H9 (cell line): ENCODE results near the gene GFPT2. TPM values are rescaled to one million over a fixed set of nuclear protein-coding genes. Genes with fewer than 3 reads are reported as not detected.
A peak's percentile ranks its signal among the peaks of the same experiment; 100 is the strongest.

ENCODE experiments used
- DNase-seq: peaks from one replicate; pipeline ENCODE4 v3.0.0-alpha.2; 2017
- H2AFZ ChIP-seq: one replicate; pipeline ENCODE4 v1.6.1; 2013; ENCODE audit warnings: mild to moderate bottlenecking, low read length, control low read depth, moderate library complexity
- H2AK5ac ChIP-seq: 2 replicates; pipeline ENCODE4 v1.6.1; 2013; ENCODE audit warnings: low read length, control low read depth, mixed read lengths; ENCODE audit not compliant: insufficient read length
- H2BK120ac ChIP-seq: one replicate; pipeline ENCODE4 v1.6.1; 2013; ENCODE audit warnings: low read depth, mild to moderate bottlenecking, low read length, control low read depth, inconsistent platforms; ENCODE audit not compliant: poor library complexity, severe bottlenecking
- H2BK12ac ChIP-seq: 2 replicates; pipeline ENCODE4 v1.6.1; 2013; ENCODE audit warnings: low read length, control low read depth, mixed read lengths, low read depth; ENCODE audit not compliant: insufficient read length
- H2BK15ac ChIP-seq: 2 replicates; pipeline ENCODE4 v1.6.1; 2013; ENCODE audit warnings: low read depth, low read length, control low read depth
- H2BK20ac ChIP-seq: one replicate; pipeline ENCODE4 v1.6.1; 2013; ENCODE audit warnings: low read depth, mild to moderate bottlenecking, low read length, control low read depth, inconsistent platforms; ENCODE audit not compliant: poor library complexity, severe bottlenecking
- H2BK5ac ChIP-seq: 2 replicates; pipeline ENCODE4 v1.6.1; 2013; ENCODE audit warnings: low read length, control low read depth, mixed read lengths; ENCODE audit not compliant: insufficient read length
- H3K14ac ChIP-seq: 2 replicates; pipeline ENCODE4 v1.6.1; 2013; ENCODE audit warnings: low read length, control low read depth; ENCODE audit not compliant: insufficient read depth
- H3K18ac ChIP-seq: 2 replicates; pipeline ENCODE4 v1.6.1; 2013; ENCODE audit warnings: low read depth, mild to moderate bottlenecking, mixed read lengths, low read length, control low read depth; ENCODE audit not compliant: insufficient read length
- H3K23ac ChIP-seq: 2 replicates; pipeline ENCODE4 v1.6.1; 2013; ENCODE audit warnings: low read length, control low read depth, mixed read lengths, low read depth; ENCODE audit not compliant: insufficient read length
- H3K23me2 ChIP-seq: 2 replicates; pipeline ENCODE4 v1.6.1; 2013; ENCODE audit warnings: low read depth, mild to moderate bottlenecking, mixed read lengths, low read length, control low read depth; ENCODE audit not compliant: insufficient read length, poor library complexity, severe bottlenecking
- H3K27ac ChIP-seq: 2 replicates; pipeline ENCODE4 v1.5.1; 2013; ENCODE audit warnings: low read length, control low read depth, mixed read lengths, low read depth; ENCODE audit not compliant: insufficient read length
- H3K27me3 ChIP-seq: 2 replicates; pipeline ENCODE4 v1.6.1; 2013; ENCODE audit warnings: low read length, control low read depth, inconsistent platforms; ENCODE audit not compliant: insufficient read depth
- H3K4ac ChIP-seq: 2 replicates; pipeline ENCODE4 v1.6.1; 2013; ENCODE audit warnings: low read depth, mild to moderate bottlenecking, control low read depth, inconsistent platforms, low read length, moderate library complexity
- H3K4me1 ChIP-seq: 2 replicates; pipeline ENCODE4 v1.6.1; 2013; ENCODE audit warnings: low read length, control low read depth, inconsistent platforms; ENCODE audit not compliant: insufficient read depth
- H3K4me2 ChIP-seq: 2 replicates; pipeline ENCODE4 v1.6.1; 2013; ENCODE audit warnings: low read length, control low read depth, mixed read lengths; ENCODE audit not compliant: insufficient read length, insufficient read depth
- H3K56ac ChIP-seq: 2 replicates; pipeline ENCODE4 v1.6.1; 2013; ENCODE audit warnings: low read depth, mild to moderate bottlenecking, mixed read lengths, low read length, control low read depth; ENCODE audit not compliant: insufficient read length
- H3K79me1 ChIP-seq: 2 replicates; pipeline ENCODE4 v1.6.1; 2013; ENCODE audit warnings: low read depth, mild to moderate bottlenecking, moderate library complexity, low read length, control low read depth, inconsistent platforms; ENCODE audit not compliant: insufficient read depth, poor library complexity, severe bottlenecking
- H3K79me2 ChIP-seq: 2 replicates; pipeline ENCODE4 v1.6.1; 2013; ENCODE audit warnings: low read length, control low read depth, inconsistent platforms; ENCODE audit not compliant: insufficient read depth
- H3K9ac ChIP-seq: 2 replicates; pipeline ENCODE4 v1.6.1; 2013; ENCODE audit warnings: low read length, control low read depth, mixed read lengths; ENCODE audit not compliant: insufficient read length; ENCODE audit errors: extremely low read depth
- H3K9me3 ChIP-seq: one replicate; pipeline ENCODE4 v1.6.1; 2013; ENCODE audit warnings: low read depth, low read length, inconsistent platforms; ENCODE audit not compliant: control insufficient read depth
- H3T11ph ChIP-seq: one replicate; pipeline ENCODE4 v1.6.1; 2013; ENCODE audit warnings: mild to moderate bottlenecking, low read length, control low read depth, inconsistent platforms
- H4K20me1 ChIP-seq: one replicate; pipeline ENCODE4 v1.6.1; 2013; ENCODE audit not compliant: control insufficient read depth, insufficient read length, insufficient read depth
- H4K5ac ChIP-seq: 2 replicates; pipeline ENCODE4 v1.6.1; 2013; ENCODE audit warnings: low read depth, mild to moderate bottlenecking, mixed read lengths, low read length, control low read depth; ENCODE audit not compliant: insufficient read length
- H4K8ac ChIP-seq: replicated peaks from 2 replicates; pipeline ENCODE4 v1.6.1; 2013; ENCODE audit warnings: low read length, control low read depth, mixed read lengths, low read depth; ENCODE audit not compliant: insufficient read length
- H4K91ac ChIP-seq: 2 replicates; pipeline ENCODE4 v1.6.1; 2013; ENCODE audit warnings: low read depth, mild to moderate bottlenecking, moderate library complexity, mixed read lengths, low read length, control low read depth; ENCODE audit not compliant: insufficient read length
- H3K27ac Mint-ChIP-seq, 3 experiments: 2 replicates in 2 of 3; 3 replicates in 1 of 3; pipeline ENCODE4 v1.8.0; 2020 to 2021; ENCODE audit warnings: mixed read lengths in 3 of 3, mild to moderate bottlenecking in 1 of 3, moderate library complexity in 1 of 3
- H3K27me3 Mint-ChIP-seq: 2 replicates; pipeline ENCODE4 v1.8.0; 2021; ENCODE audit warnings: low read depth, mild to moderate bottlenecking, moderate library complexity, mixed read lengths
- H3K36me3 Mint-ChIP-seq, 3 experiments: 2 replicates in 2 of 3; 3 replicates in 1 of 3; pipeline ENCODE4 v1.8.0; 2020 to 2021; ENCODE audit warnings: low read depth in 3 of 3, mixed read lengths in 3 of 3; ENCODE audit not compliant: insufficient read depth in 1 of 3
- H3K4me1 Mint-ChIP-seq, 2 experiments: 2 replicates each; pipeline ENCODE4 v1.8.0; 2020; ENCODE audit warnings: mixed read lengths in 2 of 2
- H3K4me3 Mint-ChIP-seq, 2 experiments: 2 replicates in 1 of 2; 3 replicates in 1 of 2; pipeline ENCODE4 v1.8.0; 2020 to 2021; ENCODE audit warnings: mild to moderate bottlenecking in 2 of 2, mixed read lengths in 2 of 2, moderate library complexity in 1 of 2
- H3K9me3 Mint-ChIP-seq, 2 experiments: 2 replicates in 1 of 2; 3 replicates in 1 of 2; pipeline ENCODE4 v1.8.0; 2020; ENCODE audit warnings: mild to moderate bottlenecking in 2 of 2, mixed read lengths in 2 of 2, moderate library complexity in 1 of 2
- WGBS: extraction: QIAGEN DNeasy Blood & Tissue Kit; methylation state at CpG from one replicate; pipeline ENCODE4 v1.1.7; 2013; ENCODE audit warnings: missing lambda C conversion rate, low lambda C conversion rate, mixed read lengths; ENCODE audit not compliant: insufficient read length; ENCODE audit errors: extremely low coverage; 5-methylcytosine and 5-hydroxymethylcytosine counted together
- total RNA-seq: library from RNA; stranded (reverse); gene quantifications from 2 replicates; pipeline ENCODE4 v1.2.1, GENCODE V29; 2021
- TF ChIP-seq, protein P1 (sequence below): fragments of 200-600 bp; sonication (generic); conservative IDR thresholded peaks from 3 replicates; pipeline ENCODE4 v1.8.0; 2021; ENCODE audit warnings: antibody characterized with exemption, mild to moderate bottlenecking

GFPT2 gene
- total RNA-seq, 1 experiment from 2014 or later = 89.8 TPM

GRCh38 chr5:180347702-180348101 lies 5.4 kb downstream of the GFPT2 start:
- H3K79me2 ChIP-seq = peaks cover 43% of the 10 kb centered on the region; the same call in 1 of the 2 replicates
- no peak overlapping the region for H3K4me2 ChIP-seq
- H3K27ac Mint-ChIP-seq = peak overlapping the region; percentile 75 to 89 (median 84); a peak in 5 of 7 replicates

More at GRCh38 chr5:180347702-180348101, 5.4 kb downstream of the GFPT2 start:
- H3K9me3 Mint-ChIP-seq = no peaks in the 10 kb centered on the region; a peak in 1 of 5 replicates
- no peak overlapping the region for H2BK12ac ChIP-seq
- H3K23ac ChIP-seq = no peak overlapping the region
- H2AK5ac ChIP-seq = no peak overlapping the region
- peaks cover 82 to 85% of the 10 kb centered on the region in 2 experiments for H3K4me1 Mint-ChIP-seq
- peak overlapping the region in 1 of 2 experiments; percentile 57; a peak in 2 of 5 replicates for H3K4me3 Mint-ChIP-seq
- H3K9ac ChIP-seq = no peak overlapping the region
- H4K5ac ChIP-seq = no peak overlapping the region
- H2BK5ac ChIP-seq = no peak overlapping the region
- peaks cover 18% of the 10 kb centered on the region for H3K79me1 ChIP-seq
- no peak overlapping the region for H2BK20ac ChIP-seq
- no peak overlapping the region for H2BK15ac ChIP-seq
- no peak overlapping the region for H2AFZ ChIP-seq
- no peak overlapping the region for H3K18ac ChIP-seq
- no peaks in the 10 kb centered on the region for H3K27me3 ChIP-seq
- H3K14ac ChIP-seq = no peak overlapping the region
- no peak overlapping the region for H4K91ac ChIP-seq
- peaks cover 24 to 34% (median 26%) of the 10 kb centered on the region in 3 experiments; a peak in 6 of 7 replicates for H3K36me3 Mint-ChIP-seq
- TF ChIP-seq, protein P1, sequence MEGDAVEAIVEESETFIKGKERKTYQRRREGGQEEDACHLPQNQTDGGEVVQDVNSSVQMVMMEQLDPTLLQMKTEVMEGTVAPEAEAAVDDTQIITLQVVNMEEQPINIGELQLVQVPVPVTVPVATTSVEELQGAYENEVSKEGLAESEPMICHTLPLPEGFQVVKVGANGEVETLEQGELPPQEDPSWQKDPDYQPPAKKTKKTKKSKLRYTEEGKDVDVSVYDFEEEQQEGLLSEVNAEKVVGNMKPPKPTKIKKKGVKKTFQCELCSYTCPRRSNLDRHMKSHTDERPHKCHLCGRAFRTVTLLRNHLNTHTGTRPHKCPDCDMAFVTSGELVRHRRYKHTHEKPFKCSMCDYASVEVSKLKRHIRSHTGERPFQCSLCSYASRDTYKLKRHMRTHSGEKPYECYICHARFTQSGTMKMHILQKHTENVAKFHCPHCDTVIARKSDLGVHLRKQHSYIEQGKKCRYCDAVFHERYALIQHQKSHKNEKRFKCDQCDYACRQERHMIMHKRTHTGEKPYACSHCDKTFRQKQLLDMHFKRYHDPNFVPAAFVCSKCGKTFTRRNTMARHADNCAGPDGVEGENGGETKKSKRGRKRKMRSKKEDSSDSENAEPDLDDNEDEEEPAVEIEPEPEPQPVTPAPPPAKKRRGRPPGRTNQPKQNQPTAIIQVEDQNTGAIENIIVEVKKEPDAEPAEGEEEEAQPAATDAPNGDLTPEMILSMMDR = no peak
- H3K27me3 Mint-ChIP-seq = no peaks in the 10 kb centered on the region; the same call in 1 of the 2 replicates
- H4K20me1 ChIP-seq = peaks cover 3% of the 10 kb centered on the region
- no peak overlapping the region for H3K56ac ChIP-seq
- no peak for DNase-seq
- H3K27ac ChIP-seq = no peak overlapping the region
- peaks cover 9% of the 10 kb centered on the region for H3K23me2 ChIP-seq
- H2BK120ac ChIP-seq = no peak overlapping the region
- no peaks in the 10 kb centered on the region for H3K9me3 ChIP-seq
- H4K8ac ChIP-seq = no peak overlapping the region
- H3K4ac ChIP-seq = no peak overlapping the region
- H3T11ph ChIP-seq = no peak overlapping the region
- WGBS = no CpG with 5 or more reads among the region's 10 CpGs
- H3K4me1 ChIP-seq = peaks cover 37% of the 10 kb centered on the region; the same call in 1 of the 2 replicates
